Ovary (tissue), 3 donors: Measurements from ENCODE around the gene DDR1.

Experiments used
- CTCF ChIP-seq, 3 donors: fragments of 450-650 bp in 2 of 3; fragments of 200-600 bp in 1 of 3; IDR thresholded peaks; one replicate each; pipeline versions ENCODE4 v1.5.1 to v1.8.0; 2016 to 2022; ENCODE audit warnings: antibody characterized with exemption in 3 of 3, mild to moderate bottlenecking in 1 of 3
- EP300 ChIP-seq: sonication (generic); formaldehyde crosslinking; IDR thresholded peaks from one replicate; pipeline ENCODE4 v1.6.1; 2017; ENCODE audit warnings: antibody characterized with exemption
- POLR2A ChIP-seq: fragments of 450-650 bp; IDR thresholded peaks from one replicate; pipeline ENCODE4 v1.6.1; 2017; ENCODE audit warnings: antibody characterized with exemption, mild to moderate bottlenecking, moderate library complexity
- donor health status: DM: no; HTN: no; CAD: no.

- TF ChIP-seq POLR2A, result no peak
- no peak for TF ChIP-seq CTCF (IDR thresholded peaks at IDR 0.05)
- TF ChIP-seq EP300, result no peak
Observed at GRCh38 chr6:30885999-30886896, 1.9 kb downstream of the DDR1 start.
